Measurements from ENCODE around the gene EEF1E1. TPM values are rescaled to one million over a fixed set of nuclear protein-coding genes. Genes with fewer than 3 reads are reported as not detected.

The EEF1E1 gene
- total and polyA plus RNA-seq, 9 of the 15 experiments (the other 6 are each of a cell fraction or from before 2014, with no cell fraction given) = 135 to 1,355 (median 327) TPM

DNA sequence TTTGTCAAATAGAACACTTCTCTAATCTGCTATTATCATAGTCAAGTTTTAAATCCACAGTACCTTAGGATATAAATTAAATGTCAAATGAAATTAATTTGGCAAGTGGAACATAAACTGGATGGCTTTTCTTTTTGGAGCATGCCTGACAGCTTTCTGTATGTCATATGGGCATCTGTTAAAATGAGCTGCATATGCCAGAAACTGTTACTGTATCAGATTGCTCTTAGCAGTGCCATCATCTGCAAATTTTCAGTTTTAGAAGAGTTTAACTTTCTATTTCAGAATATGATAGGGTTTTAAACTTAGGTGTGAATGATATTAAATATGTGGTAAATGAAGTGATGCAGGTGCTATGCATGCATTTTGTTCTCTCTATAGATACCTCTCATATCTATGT lies 3.4 kb upstream of the EEF1E1 start:
- POLR2A ChIA-PET = no interaction called here
- TF ChIP-seq ZNF316 (IDR thresholded peaks at IDR 0.05) (no peak), RFX7 (CRISPR knock-in tag; IDR thresholded peaks at IDR 0.05) (no peak), SAFB2 (IDR thresholded peaks at IDR 0.05; ENCODE audit: borderline replicate concordance, low read depth, low read length, severe bottlenecking) (no peak), HSF4 (CRISPR knock-in tag; IDR thresholded peaks at IDR 0.05; ENCODE audit: borderline replicate concordance) (no peak), KLF13 (tag; IDR thresholded peaks at IDR 0.05; ENCODE audit: borderline replicate concordance, low read depth) (no peak), FOXJ3 (CRISPR knock-in tag; IDR thresholded peaks at IDR 0.05) (no peak), ZNF282 (CRISPR knock-in tag; IDR thresholded peaks at IDR 0.05) (no peak), SMAD4 (CRISPR knock-in tag; conservative IDR thresholded peaks at IDR 0.05) (no peak), EP400 (IDR thresholded peaks at IDR 0.05) (no peak), GATA2 (CRISPR knock-in tag; IDR thresholded peaks at IDR 0.05) (no peak), NFATC3 (IDR thresholded peaks at IDR 0.05) (no peak), ILK (tag; IDR thresholded peaks at IDR 0.05; ENCODE audit: borderline replicate concordance, low read depth) (no peak)

More for the DNA sequence above, 3.4 kb upstream of the EEF1E1 start:
- H3K36me3 ChIP-seq (ENCODE audit: control insufficient read depth, insufficient read depth, low read length) = no peaks in the 10 kb centered on the region
- ATAC-seq = no peak
- H2AFZ ChIP-seq (ENCODE audit: low read depth, low read length) = no peak overlapping the region
- CTCF ChIA-PET (ENCODE audit: low intra/inter-chr PET ratio) = no interaction called here
- H3K9ac ChIP-seq (ENCODE audit: insufficient read depth in 1 of 2, low read depth in 2 of 2, low read length in 2 of 2) = no peak overlapping the region
- no peak for DNase-seq (ENCODE audit: extremely low read depth in 1 of 4, low spot score in 3 of 4)
- no peaks in the 10 kb centered on the region for H3K9me1 ChIP-seq (ENCODE audit: control insufficient read depth, insufficient read depth, low read length)
- in situ Hi-C loops (cut with MboI) (no loop called here), intact Hi-C loops (cut with micrococcal nuclease) (loop anchor here (10.0 kb wide), 1 partner anchor 329 kb away; the partner anchor contains the start of gene SLC35B3)
- no peak overlapping the region for H3K4me2 ChIP-seq (ENCODE audit: insufficient read depth, low read length)
- peaks cover 21% of the 10 kb centered on the region for H3K79me2 ChIP-seq (ENCODE audit: control insufficient read depth, insufficient read depth, low read length)
- H4K20me1 ChIP-seq (replicated peaks; ENCODE audit: control insufficient read depth, insufficient read depth, low read length) = no peaks in the 10 kb centered on the region
- FAIRE-seq = no peak
- H3K27ac ChIP-seq (ENCODE audit: extremely low read depth, low read depth, low read length) = no peak overlapping the region
- no peaks in the 10 kb centered on the region for H3K9me3 ChIP-seq (replicated peaks; ENCODE audit: control insufficient read depth, insufficient read depth, low read depth, low read length)
- peaks cover 0 to 2% of the 10 kb centered on the region in 2 experiments; a peak in 1 of 5 replicates for H3K27me3 ChIP-seq (ENCODE audit: control insufficient read depth in 2 of 2, insufficient read depth in 2 of 2, low read length in 2 of 2)
- no peak overlapping the region for H3K4me3 ChIP-seq
- BruUV-seq (replicated peaks) = no TSS peak
- peaks cover 2 to 10% of the 10 kb centered on the region in 2 experiments; a peak in 4 of 5 replicates for H3K4me1 ChIP-seq (replicated peaks in 1 of 2; ENCODE audit: control insufficient read depth in 2 of 2, insufficient read depth in 2 of 2, low read length in 2 of 2)
